OCI-LY3 (cell line): ENCODE data around the gene DPY19L1.
"Not testable (repeated sequence)": the region's sequence is repeated elsewhere in the genome, so short reads cannot be mapped to it uniquely, and the experiment has no call there.

Experiments
- CTCF ChIP-seq: fragments of 200-600, 300-600 bp; sonication (generic); IDR thresholded peaks from 2 replicates; pipeline ENCODE4 v1.5.1; 2014; ENCODE audit warnings: antibody characterized with exemption, low read length, low read depth
- EZH2phosphoT487 ChIP-seq: fragments of 200-600 bp; shearing (Covaris generic); IDR thresholded peaks from 2 replicates; pipeline ENCODE4 v1.6.1; 2018; ENCODE audit warnings: antibody characterized with exemption, mixed run types, low read depth

- not testable (repeated sequence) for TF ChIP-seq CTCF, EZH2phosphoT487
Measured at GRCh38 chr7:35053488-35054175, 16.3 kb upstream of the DPY19L1 start.
